K562 (cell line): Measurements from ENCODE around the gene LILRB3. TPM values are rescaled to one million over a fixed set of nuclear protein-coding genes. Genes with fewer than 3 reads are reported as not detected.
A peak's percentile ranks its signal among the peaks of the same experiment; 100 is the strongest.

ENCODE experiments used
- BRD9 ChIP-seq: fragments of 450-650 bp; IDR thresholded peaks from 2 replicates; pipeline ENCODE4 v1.6.1; 2018; ENCODE audit warnings: low read depth; ENCODE audit not compliant: partially characterized antibody
- E2F4 ChIP-seq: sonication (generic); formaldehyde crosslinking; IDR thresholded peaks from 2 replicates; pipeline ENCODE4 v1.8.0; 2022; ENCODE audit warnings: mild to moderate bottlenecking, low read depth, missing genetic modification reagents
- FOXJ2 ChIP-seq: fragments of 200-800 bp; sonication (Bioruptor generic); IDR thresholded peaks from 2 replicates; pipeline ENCODE4 v1.6.1; 2016; ENCODE audit warnings: missing genetic modification characterization, missing compliant biosample characterization
- HIVEP1 ChIP-seq: fragments of 250-450 bp; sonication (Bioruptor Pico); IDR thresholded peaks from 2 replicates; pipeline ENCODE4 v1.4.0; 2020; ENCODE audit warnings: mild to moderate bottlenecking
- HSF4 ChIP-seq: fragments of 250-450 bp; sonication (Bioruptor Pico); IDR thresholded peaks from 2 replicates; pipeline ENCODE4 v2.1.2; 2022; ENCODE audit warnings: mild to moderate bottlenecking, moderate library complexity, borderline replicate concordance
- KDM2B ChIP-seq: fragments of 250-450 bp; sonication (Bioruptor Pico); IDR thresholded peaks from 2 replicates; pipeline ENCODE4 v1.8.0; 2021; ENCODE audit warnings: mild to moderate bottlenecking, moderate library complexity
- MAZ ChIP-seq, 2 experiments: fragments of 450-650 bp in 1 of 2; sonication (generic) in 1 of 2; formaldehyde crosslinking; IDR thresholded peaks in 1 of 2; conservative IDR thresholded peaks in 1 of 2; 2 replicates each; pipeline versions ENCODE4 v1.4.0 to v1.5.0; 2020; ENCODE audit warnings: mild to moderate bottlenecking in 1 of 2, missing genetic modification reagents in 1 of 2
- RBBP5 ChIP-seq: fragments of 200-600 bp; sonication (generic); IDR thresholded peaks from 2 replicates; pipeline ENCODE4 v1.6.1; 2012; ENCODE audit warnings: borderline replicate concordance, mild to moderate bottlenecking, low read length, control low read depth, inconsistent platforms; ENCODE audit not compliant: insufficient read depth, poor library complexity, severe bottlenecking
- RFX7 ChIP-seq: fragments of 250-450 bp; sonication (Bioruptor Pico); IDR thresholded peaks from 2 replicates; pipeline ENCODE4 v1.5.1; 2021; ENCODE audit warnings: mild to moderate bottlenecking
- RNF2 ChIP-seq: sonication (generic); IDR thresholded peaks from 2 replicates; pipeline ENCODE4 v1.6.1; 2016
- SAFB2 ChIP-seq: fragments of 200-400 bp; formaldehyde crosslinking; IDR thresholded peaks from 2 replicates; pipeline ENCODE4 v1.6.1; 2018; ENCODE audit warnings: borderline replicate concordance, low read length, low read depth, moderate library complexity; ENCODE audit not compliant: severe bottlenecking
- SMAD1 ChIP-seq: fragments of 150-350 bp; IDR thresholded peaks from 2 replicates; pipeline ENCODE4 v1.6.1; 2014; ENCODE audit warnings: low read length, low read depth; ENCODE audit not compliant: partially characterized antibody
- SRF ChIP-seq, 2 experiments: fragments of 250-450, 450-650 bp in 1 of 2; sonication (Bioruptor Pico) in 1 of 2; sonication (generic) in 1 of 2; formaldehyde crosslinking; IDR thresholded peaks; 2 replicates each; pipeline versions ENCODE4 v1.5.0 to v1.5.1; 2020 to 2022; ENCODE audit warnings: mild to moderate bottlenecking in 1 of 2, missing genetic modification reagents in 1 of 2
- STAT5A ChIP-seq: IDR thresholded peaks from 2 replicates; pipeline ENCODE4 v1.6.1; 2012; ENCODE audit warnings: low read length, inconsistent platforms, borderline replicate concordance
- ZBTB2 ChIP-seq: fragments of 450-650 bp; IDR thresholded peaks from 2 replicates; pipeline ENCODE4 v1.6.1; 2016; ENCODE audit warnings: antibody characterized with exemption
- ZNF175 ChIP-seq: fragments of 200-800 bp; sonication (Bioruptor generic); IDR thresholded peaks from 2 replicates; pipeline ENCODE4 v1.6.1; 2016; ENCODE audit warnings: low read depth, mild to moderate bottlenecking, missing genetic modification characterization, missing compliant biosample characterization
- ZNF23 ChIP-seq: fragments of 250-450 bp; sonication (Bioruptor Pico); IDR thresholded peaks from 2 replicates; pipeline ENCODE4 v1.4.0; 2020; ENCODE audit warnings: mild to moderate bottlenecking
- ZNF408 ChIP-seq: fragments of 250-450 bp; sonication (Bioruptor Pico); IDR thresholded peaks from 2 replicates; pipeline ENCODE4 v1.4.0; 2020; ENCODE audit warnings: low read depth, mild to moderate bottlenecking, moderate library complexity
- ZNF589 ChIP-seq: fragments of 200-800 bp; sonication (Bioruptor generic); IDR thresholded peaks from 2 replicates; pipeline ENCODE4 v1.6.1; 2016; ENCODE audit warnings: low read depth, missing genetic modification characterization, missing compliant biosample characterization
- ZNF644 ChIP-seq: fragments of 200-800 bp; sonication (Bioruptor generic); IDR thresholded peaks from 2 replicates; pipeline ENCODE4 v1.6.1; 2016; ENCODE audit warnings: low read depth, missing genetic modification characterization, missing compliant biosample characterization
- polyA plus RNA-seq, 8 experiments: library from polyadenylated mRNA; depleted of rRNA in 4 of 8; stranded (reverse) in 5 of 8; unstranded in 3 of 8; fragments of >200 nt; fragmentation: Nextera tagmentation in 2 of 8; fragmentation: Illumina TruSeq in 1 of 8; extraction: Ambion mirVana in 2 of 8; extraction: Trizol in 1 of 8; gene quantifications; 2 replicates each; pipeline versions ENCODE4 v1.2.1 to v1.2.3, GENCODE V29; 2011 to 2014; ENCODE audit warnings: inconsistent platforms in 1 of 8, missing spikeins in 1 of 8
- total RNA-seq, 7 experiments: library from RNA; depleted of rRNA in 6 of 7; stranded (reverse); fragments of >200 nt in 6 of 7; fragmentation: Illumina TruSeq in 2 of 7; extraction: Trizol in 2 of 7; gene quantifications; 2 replicates each; pipeline versions ENCODE4 v1.2.1 to v1.2.3, GENCODE V29; 2011 to 2021; ENCODE audit warnings: low replicate concordance in 1 of 7
- TF ChIP-seq, protein P1 (sequence below): fragments of 250-450 bp; sonication (Bioruptor Pico); IDR thresholded peaks from 2 replicates; pipeline ENCODE4 v1.8.0; 2022; ENCODE audit warnings: inconsistent platforms
- TF ChIP-seq, protein P2 (sequence below): sonication (generic); formaldehyde crosslinking; IDR thresholded peaks from 2 replicates; pipeline ENCODE4 v1.8.1; 2022; ENCODE audit warnings: missing genetic modification reagents

Gene LILRB3
- total and polyA plus RNA-seq, 9 of the 15 experiments (the other 6 are each of a cell fraction or from before 2014, with no cell fraction given): 0.01 to 0.09 TPM; not detected in 7

DNA sequence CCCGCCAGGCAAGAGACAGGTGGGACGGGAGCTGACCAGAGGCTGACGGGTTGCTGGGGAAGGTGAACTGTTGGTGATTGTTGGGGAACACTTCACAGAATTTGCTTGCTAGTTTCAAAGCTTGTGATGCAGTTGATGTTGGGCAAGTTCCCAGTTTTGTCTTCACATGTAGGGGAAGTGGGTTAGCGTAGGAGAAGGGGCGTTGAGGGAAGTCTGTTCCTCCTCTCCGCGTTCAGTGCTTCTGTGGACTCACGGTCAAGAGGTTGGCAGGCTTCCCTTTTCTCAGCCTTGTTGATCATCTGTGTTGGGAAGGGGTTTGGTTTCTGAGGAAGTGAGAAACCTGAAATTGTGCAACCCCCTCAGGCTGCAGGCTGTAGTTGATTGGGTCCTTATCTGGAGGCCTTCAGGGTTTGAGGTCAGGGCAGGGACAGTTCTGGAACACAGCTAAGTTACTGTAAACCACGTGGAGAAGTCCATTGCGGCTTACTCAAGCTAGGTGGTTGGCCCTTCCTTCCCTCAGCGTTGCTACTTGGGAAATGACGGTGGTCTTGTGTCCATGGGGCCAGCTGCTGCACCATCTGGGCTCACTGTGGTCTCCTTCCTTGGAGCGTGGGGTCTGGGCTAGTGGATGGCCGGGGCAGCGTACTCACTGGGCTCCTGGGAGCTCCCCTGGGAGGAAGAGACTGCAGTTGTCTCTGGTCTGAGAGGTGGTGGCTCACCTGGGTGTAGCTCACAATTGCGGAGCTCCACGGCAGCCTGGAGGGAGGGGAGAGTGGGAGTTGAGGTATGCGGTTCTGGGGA is 14.6 kb downstream of the LILRB3 start (continued):
- TF ChIP-seq RBBP5: peak; percentile 54
- TF ChIP-seq MAZ (CRISPR knock-in tag; conservative IDR thresholded peaks at IDR 0.05 in 1 of 2, IDR thresholded peaks at IDR 0.05 in 1 of 2): peak; percentile 50 to 65; a peak in 1 of 4 replicates
- TF ChIP-seq ZNF589 (CRISPR knock-in tag): peak; percentile 82; the same call in 1 of the 2 replicates
- no peak for TF ChIP-seq HSF4 (CRISPR knock-in tag)
- TF ChIP-seq, protein P1, sequence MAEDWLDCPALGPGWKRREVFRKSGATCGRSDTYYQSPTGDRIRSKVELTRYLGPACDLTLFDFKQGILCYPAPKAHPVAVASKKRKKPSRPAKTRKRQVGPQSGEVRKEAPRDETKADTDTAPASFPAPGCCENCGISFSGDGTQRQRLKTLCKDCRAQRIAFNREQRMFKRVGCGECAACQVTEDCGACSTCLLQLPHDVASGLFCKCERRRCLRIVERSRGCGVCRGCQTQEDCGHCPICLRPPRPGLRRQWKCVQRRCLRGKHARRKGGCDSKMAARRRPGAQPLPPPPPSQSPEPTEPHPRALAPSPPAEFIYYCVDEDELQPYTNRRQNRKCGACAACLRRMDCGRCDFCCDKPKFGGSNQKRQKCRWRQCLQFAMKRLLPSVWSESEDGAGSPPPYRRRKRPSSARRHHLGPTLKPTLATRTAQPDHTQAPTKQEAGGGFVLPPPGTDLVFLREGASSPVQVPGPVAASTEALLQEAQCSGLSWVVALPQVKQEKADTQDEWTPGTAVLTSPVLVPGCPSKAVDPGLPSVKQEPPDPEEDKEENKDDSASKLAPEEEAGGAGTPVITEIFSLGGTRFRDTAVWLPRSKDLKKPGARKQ (CRISPR knock-in tag): no peak
- TF ChIP-seq ZNF23 (CRISPR knock-in tag): 0 out of 2 replicates have a peak, but pooled peaks have one; percentile 51
- peak; percentile 97 for TF ChIP-seq RNF2
- no peak for TF ChIP-seq ZBTB2
- peak; percentile 84 for TF ChIP-seq SMAD1
- TF ChIP-seq ZNF175 (CRISPR knock-in tag): no peak
- no peak for TF ChIP-seq E2F4
- TF ChIP-seq SRF (CRISPR knock-in tag; IDR thresholded peaks at IDR 0.05): no peak
- no peak for TF ChIP-seq RFX7 (CRISPR knock-in tag)
- no peak for TF ChIP-seq ZNF408 (CRISPR knock-in tag)
- peak; percentile 85 for TF ChIP-seq STAT5A
- TF ChIP-seq KDM2B: no peak
- TF ChIP-seq ZNF644 (tag): peak; percentile 65; the same call in 1 of the 2 replicates
- TF ChIP-seq SAFB2: no peak
- no peak for TF ChIP-seq HIVEP1
- TF ChIP-seq BRD9: peak; percentile 33
- peak; percentile 97 for TF ChIP-seq FOXJ2 (tag)
- TF ChIP-seq, protein P2, sequence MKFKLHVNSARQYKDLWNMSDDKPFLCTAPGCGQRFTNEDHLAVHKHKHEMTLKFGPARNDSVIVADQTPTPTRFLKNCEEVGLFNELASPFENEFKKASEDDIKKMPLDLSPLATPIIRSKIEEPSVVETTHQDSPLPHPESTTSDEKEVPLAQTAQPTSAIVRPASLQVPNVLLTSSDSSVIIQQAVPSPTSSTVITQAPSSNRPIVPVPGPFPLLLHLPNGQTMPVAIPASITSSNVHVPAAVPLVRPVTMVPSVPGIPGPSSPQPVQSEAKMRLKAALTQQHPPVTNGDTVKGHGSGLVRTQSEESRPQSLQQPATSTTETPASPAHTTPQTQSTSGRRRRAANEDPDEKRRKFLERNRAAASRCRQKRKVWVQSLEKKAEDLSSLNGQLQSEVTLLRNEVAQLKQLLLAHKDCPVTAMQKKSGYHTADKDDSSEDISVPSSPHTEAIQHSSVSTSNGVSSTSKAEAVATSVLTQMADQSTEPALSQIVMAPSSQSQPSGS (CRISPR knock-in tag): no peak
